IMR-90 (cell line): Measurements from ENCODE around the gene GPATCH8. TPM values are rescaled to one million over a fixed set of nuclear protein-coding genes. Genes with fewer than 3 reads are reported as not detected.

ENCODE experiments used
- ATAC-seq: fragments of 200-7000 bp; cut with Tn5 transposase; 2 replicates; pipeline ENCODE4 v1.9.1; 2020; ENCODE audit warnings: low read depth, mild to moderate bottlenecking, moderate library complexity
- BruUV-seq: library from RNA; stranded (reverse); fragments of 400-500 nt; replicated peaks from 2 replicates; lab custom pipeline; 2021; lab: Mats Ljungman, UMichigan
- CTCF ChIA-PET: fragments of 300-600 bp; formaldehyde crosslinking; extraction: SDS; loops from one replicate; lab custom pipeline; 2021; ENCODE audit warnings: antibody characterized with exemption; lab: Yijun Ruan, JAX
- POLR2A ChIA-PET: fragments of 300-600 bp; sonication (Branson Sonifier 250); formaldehyde crosslinking; loops from one replicate; lab custom pipeline; 2022; ENCODE audit warnings: antibody characterized with exemption; ENCODE audit not compliant: unreplicated experiment; lab: Charles Lee
- DNase-seq: peaks from one replicate; pipeline ENCODE4 v3.0.0; 2013
- H2AFZ ChIP-seq: replicated peaks from 2 replicates; pipeline ENCODE3; 2013; ENCODE audit warnings: low read length, mild to moderate bottlenecking; ENCODE audit not compliant: poor library complexity
- H2AK5ac ChIP-seq: 2 replicates; pipeline ENCODE4 v1.6.1; 2013; ENCODE audit warnings: low read depth, low read length, inconsistent platforms
- H2AK9ac ChIP-seq: replicated peaks from 2 replicates; pipeline ENCODE3; 2013; ENCODE audit warnings: mild to moderate bottlenecking, low read depth, low read length, moderate library complexity; ENCODE audit not compliant: poor library complexity
- H2BK120ac ChIP-seq: 2 replicates; pipeline ENCODE4 v1.6.1; 2013; ENCODE audit warnings: low read depth, low read length, inconsistent platforms
- H2BK15ac ChIP-seq: 3 replicates; pipeline ENCODE4 v1.6.1; 2013; ENCODE audit warnings: low read depth, low read length, inconsistent platforms
- H2BK20ac ChIP-seq: 2 replicates; pipeline ENCODE4 v1.6.1; 2013; ENCODE audit warnings: low read depth, mild to moderate bottlenecking, inconsistent platforms, low read length, moderate library complexity
- H2BK5ac ChIP-seq: 2 replicates; pipeline ENCODE4 v1.6.1; 2013; ENCODE audit warnings: mild to moderate bottlenecking, low read depth, low read length, inconsistent platforms; ENCODE audit not compliant: poor library complexity, severe bottlenecking
- H3K14ac ChIP-seq: replicated peaks from 2 replicates; pipeline ENCODE4 v1.6.1; 2013; ENCODE audit warnings: low read depth, low read length, inconsistent platforms
- H3K18ac ChIP-seq: 2 replicates; pipeline ENCODE4 v1.6.1; 2013; ENCODE audit warnings: low read depth, low read length, control low read depth
- H3K23ac ChIP-seq: 2 replicates; pipeline ENCODE4 v1.6.1; 2013; ENCODE audit warnings: low read depth, low read length, inconsistent platforms
- H3K27ac ChIP-seq: 2 replicates; pipeline ENCODE4 v1.5.1; 2013; ENCODE audit warnings: mild to moderate bottlenecking, control low read depth, low read length; ENCODE audit not compliant: insufficient read depth
- H3K27me3 ChIP-seq: 2 replicates; pipeline ENCODE4 v1.6.1; 2013; ENCODE audit warnings: low read length; ENCODE audit not compliant: control insufficient read depth, insufficient read depth
- H3K36me3 ChIP-seq: 2 replicates; pipeline ENCODE4 v1.6.1; 2013; ENCODE audit warnings: low read length, mixed read lengths; ENCODE audit not compliant: control insufficient read depth, insufficient read depth
- H3K4ac ChIP-seq: 2 replicates; pipeline ENCODE4 v1.6.1; 2013; ENCODE audit warnings: low read depth, low read length, inconsistent platforms
- H3K4me1 ChIP-seq: 2 replicates; pipeline ENCODE4 v1.6.1; 2013; ENCODE audit warnings: low read length, mixed read lengths; ENCODE audit not compliant: control insufficient read depth, insufficient read depth
- H3K4me2 ChIP-seq: 2 replicates; pipeline ENCODE4 v1.6.1; 2013; ENCODE audit warnings: low read depth, mild to moderate bottlenecking, control low read depth, low read length, moderate library complexity
- H3K4me3 ChIP-seq: 2 replicates; pipeline ENCODE4 v1.5.1; 2013; ENCODE audit warnings: low read depth, mild to moderate bottlenecking, control low read depth, low read length, moderate library complexity; ENCODE audit not compliant: insufficient read depth
- H3K56ac ChIP-seq: 2 replicates; pipeline ENCODE4 v1.6.1; 2013; ENCODE audit warnings: low read length, inconsistent platforms; ENCODE audit not compliant: insufficient read depth; ENCODE audit errors: extremely low read depth
- H3K79me1 ChIP-seq, 2 experiments: 2 replicates each; pipeline ENCODE4 v1.6.1; 2013; ENCODE audit warnings: low read length in 2 of 2, inconsistent platforms in 1 of 2, low read depth in 1 of 2
- H3K9ac ChIP-seq: 2 replicates; pipeline ENCODE4 v1.6.1; 2013; ENCODE audit warnings: low read depth, low read length, control low read depth
- H3K9me1 ChIP-seq: 2 replicates; pipeline ENCODE4 v1.6.1; 2013; ENCODE audit warnings: low read length, inconsistent platforms; ENCODE audit not compliant: insufficient read depth
- H3K9me3 ChIP-seq: 2 replicates; pipeline ENCODE4 v1.6.1; 2013; ENCODE audit warnings: low read length; ENCODE audit not compliant: control insufficient read depth, insufficient read depth
- H4K20me1 ChIP-seq: 2 replicates; pipeline ENCODE4 v1.6.1; 2013; ENCODE audit warnings: low read length, inconsistent platforms; ENCODE audit not compliant: insufficient read depth
- H4K5ac ChIP-seq: 2 replicates; pipeline ENCODE4 v1.6.1; 2013; ENCODE audit warnings: mild to moderate bottlenecking, low read depth, low read length, control low read depth
- H4K8ac ChIP-seq, 2 experiments: 2 replicates each; pipeline ENCODE4 v1.6.1; 2013; ENCODE audit warnings: low read depth in 2 of 2, low read length in 2 of 2, control low read depth in 1 of 2, inconsistent platforms in 1 of 2
- H4K91ac ChIP-seq: 2 replicates; pipeline ENCODE4 v1.6.1; 2013; ENCODE audit warnings: low read depth, low read length, inconsistent platforms; ENCODE audit not compliant: insufficient read depth
- BHLHE40 ChIP-seq: fragments of 150-350 bp; IDR thresholded peaks from 2 replicates; pipeline ENCODE4 v1.6.1; 2016; ENCODE audit warnings: mild to moderate bottlenecking, low read depth, low read length
- CEBPB ChIP-seq: IDR thresholded peaks from 2 replicates; pipeline ENCODE4 v1.6.1; 2012; ENCODE audit warnings: low read depth, low read length, improper control_type of control experiment
- CHD1 ChIP-seq: IDR thresholded peaks from 2 replicates; pipeline ENCODE4 v1.6.1; 2012; ENCODE audit warnings: low read depth, low read length, improper control_type of control experiment
- MAFK ChIP-seq: IDR thresholded peaks from 2 replicates; pipeline ENCODE4 v1.6.1; 2012; ENCODE audit warnings: low read depth, low read length, improper control_type of control experiment
- RCOR1 ChIP-seq: IDR thresholded peaks from 2 replicates; pipeline ENCODE4 v1.6.1; 2012; ENCODE audit warnings: mild to moderate bottlenecking, low read length, improper control_type of control experiment; ENCODE audit not compliant: insufficient replicate concordance
- RFX5 ChIP-seq: IDR thresholded peaks from 2 replicates; pipeline ENCODE4 v1.8.0; 2012; ENCODE audit warnings: low read depth, mild to moderate bottlenecking, low read length, moderate library complexity
- WGBS, 2 experiments: methylation state at CpG; one replicate each; pipeline versions ENCODE4 v1.1.5 to v1.1.7; 2013; ENCODE audit warnings: missing lambda C conversion rate in 2 of 2; ENCODE audit not compliant: insufficient read length in 1 of 2; ENCODE audit errors: extremely low coverage in 2 of 2; 5-methylcytosine and 5-hydroxymethylcytosine counted together
- dilution Hi-C: fragments of 300-500 bp; cut with HindIII; formaldehyde crosslinking; loops from one replicate; pipeline ENCODE4 v1.14.3; 2018; ENCODE audit warnings: low sequenced_read_pairs; ENCODE audit not compliant: unreplicated experiment
- in situ Hi-C: fragments of 300-500 bp; cut with MboI; formaldehyde crosslinking; loops from 3 replicates; pipeline ENCODE4 v1.14.3; 2019; ENCODE audit warnings: low sequenced_read_pairs, inconsistent platforms, mixed read lengths
- intact Hi-C: fragments of 100-400 bp; cut with micrococcal nuclease; formaldehyde crosslinking; loops from 2 replicates; pipeline ENCODE4 v1.10.0; 2022
- polyA plus RNA-seq, 3 experiments: library from polyadenylated mRNA; depleted of rRNA; stranded (reverse); fragments of >200 nt; gene quantifications; 2 replicates each; pipeline ENCODE4 v1.2.3, GENCODE V29; 2012; ENCODE audit warnings: low replicate concordance in 1 of 3
- total RNA-seq: library from RNA; depleted of rRNA; stranded (reverse); fragments of >200 nt; gene quantifications from 2 replicates; pipeline ENCODE4 v1.2.3, GENCODE V29; 2012

GPATCH8 gene
- total and polyA plus RNA-seq, 2 of the 4 experiments (the other 2 are of a cell fraction): 8.8 to 13.2 TPM

DNA sequence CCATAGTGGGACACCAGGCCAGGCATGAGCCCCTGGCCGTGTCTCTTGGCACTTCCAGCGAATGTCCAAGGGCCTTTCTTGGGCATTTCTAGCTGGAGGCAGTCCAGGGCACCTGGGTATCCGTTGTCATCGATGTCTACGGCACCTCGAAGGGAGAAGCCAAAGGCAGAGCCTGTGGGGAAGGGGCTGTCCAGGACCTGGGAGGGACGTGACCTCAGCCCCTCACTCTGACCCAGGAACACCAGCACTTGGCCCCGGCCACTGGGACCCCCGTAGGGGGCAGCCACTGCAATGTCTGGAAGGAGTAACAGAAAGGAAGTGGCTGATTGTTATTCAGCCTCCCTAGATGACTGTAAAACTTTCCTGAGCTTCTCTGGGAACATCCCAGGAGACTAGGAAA, 122.4 kb downstream of the GPATCH8 start:
- intact Hi-C loops: no loop called here
- ATAC-seq: no peak
- H3K9me1 ChIP-seq: no peaks in the 10 kb centered on the region
- BruUV-seq: no TSS peak
- H2AK5ac ChIP-seq: no peak overlapping the region
- H2BK20ac ChIP-seq: no peak overlapping the region
- H3K9me3 ChIP-seq: no peaks in the 10 kb centered on the region; the same call in 1 of the 2 replicates
- POLR2A ChIA-PET: no interaction called here
- no peak overlapping the region for H3K14ac ChIP-seq
- no peak for DNase-seq
- H3K4ac ChIP-seq: no peak overlapping the region
- H2BK15ac ChIP-seq: no peak overlapping the region
- no peak overlapping the region for H4K91ac ChIP-seq
- H3K27ac ChIP-seq: no peak overlapping the region
- H2AFZ ChIP-seq: no peak overlapping the region
- no peak overlapping the region for H3K56ac ChIP-seq
- H3K4me1 ChIP-seq: peaks cover under 1% of the 10 kb centered on the region; the same call in 1 of the 2 replicates
- no peak overlapping the region for H4K8ac ChIP-seq
- H3K79me1 ChIP-seq: no peaks in the 10 kb centered on the region
- 0 out of 2 replicates have a peak, but pooled peaks cover 3% of the 10 kb centered on the region for H4K20me1 ChIP-seq
- H3K4me3 ChIP-seq: no peak overlapping the region
- H3K9ac ChIP-seq: no peak overlapping the region
- no peaks in the 10 kb centered on the region for H3K36me3 ChIP-seq
- H3K18ac ChIP-seq: no peak overlapping the region
- H2BK120ac ChIP-seq: no peak overlapping the region
- no peak overlapping the region for H2AK9ac ChIP-seq
- no peak for TF ChIP-seq BHLHE40
- TF ChIP-seq MAFK: no peak
- TF ChIP-seq RCOR1: no peak
- TF ChIP-seq CEBPB: no peak
- no peak for TF ChIP-seq CHD1
- TF ChIP-seq RFX5: no peak
- no peak overlapping the region for H4K5ac ChIP-seq
- dilution Hi-C loops: no loop called here
- in situ Hi-C loops: no loop called here
- H3K27me3 ChIP-seq: peaks cover 36% of the 10 kb centered on the region
- H3K4me2 ChIP-seq: no peak overlapping the region
- CTCF ChIA-PET: no interaction called here
- no peak overlapping the region for H2BK5ac ChIP-seq
- no peak overlapping the region for H3K23ac ChIP-seq
- WGBS, 2 experiments: 68% methylated on average over 3 of the region's 9 CpGs; no CpG with 5 or more reads in 1 of the 2 experiments
